ENCODE measurements around the gene PRM1. TPM values are rescaled to one million over a fixed set of nuclear protein-coding genes. Genes with fewer than 3 reads are reported as not detected.
A peak's percentile ranks its signal among the peaks of the same experiment; 100 is the strongest.

PRM1 gene
- total RNA-seq, 1 experiment from 2014 or later, result 0.48 TPM

DNA sequence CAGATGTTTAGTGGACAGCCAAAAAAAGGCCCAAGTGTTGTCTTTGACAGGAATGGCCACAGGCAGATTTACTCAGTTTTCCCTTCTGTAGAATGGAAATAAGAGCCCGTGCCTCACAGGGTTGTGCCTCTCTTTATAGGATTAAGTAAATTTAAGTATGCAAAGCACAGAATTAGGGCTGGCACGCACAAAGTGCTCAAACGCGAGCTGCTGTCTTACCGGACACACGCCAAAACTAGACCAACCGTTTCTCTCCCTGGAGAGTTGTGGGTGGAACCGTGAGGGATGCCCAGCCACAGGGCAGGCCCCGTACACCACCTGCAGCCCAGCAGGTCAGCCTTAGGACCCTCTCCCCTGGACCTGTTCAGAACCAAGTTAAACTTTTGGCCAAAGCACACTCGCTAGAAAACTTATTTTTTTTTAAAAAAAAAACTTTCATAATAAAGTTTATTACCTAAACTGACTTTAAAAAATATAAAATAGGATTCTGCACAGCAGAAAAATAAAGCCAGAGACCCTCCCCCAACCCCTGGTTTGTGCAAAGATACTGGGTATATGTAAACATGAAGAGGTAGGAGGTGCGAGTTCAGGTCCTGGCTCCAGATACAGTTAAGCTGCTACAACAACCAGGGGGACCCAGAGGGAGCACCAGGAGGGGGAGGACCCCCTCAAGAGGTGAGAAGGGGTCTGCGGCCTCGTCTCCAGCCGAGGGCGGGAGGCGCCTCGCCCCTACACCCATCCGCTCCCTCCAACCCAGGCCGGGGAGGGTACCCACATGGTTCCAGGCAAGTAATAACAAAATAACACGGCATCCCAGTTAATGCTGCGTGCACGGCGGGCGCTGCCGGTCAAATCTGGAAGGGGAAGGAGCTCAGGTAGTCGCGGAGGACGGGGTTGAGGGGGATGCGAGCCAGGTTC, 26.9 kb downstream of the PRM1 start:
- ChIA-PET POLR2A (interaction anchor here (0.7 to 3.0 kb wide), 7 partner anchors 15 to 305 kb away, joined by 3 to 27 read pairs (median 4); partner anchors contain the start of gene TNP2), CTCF (interaction anchor here (0.7 to 5.1 kb wide), 18 partner anchors 8 to 301 kb away, joined by 3 to 104 read pairs (median 7); partner anchors contain the start of gene PRM2)
- no peak for ATAC-seq
- Mint-ChIP-seq H3K36me3 (peaks cover 19% of the 10 kb centered on the region), H3K4me1 (peaks cover 38% of the 10 kb centered on the region), H3K27me3 (ENCODE audit: low read depth) (no peaks in the 10 kb centered on the region), H3K27ac (peak overlapping the region; percentile 84; the same call in 1 of the 2 replicates), H3K9me3 (no peaks in the 10 kb centered on the region), H3K4me3 (peak overlapping the region; percentile 77)
- TF ChIP-seq, protein P1, sequence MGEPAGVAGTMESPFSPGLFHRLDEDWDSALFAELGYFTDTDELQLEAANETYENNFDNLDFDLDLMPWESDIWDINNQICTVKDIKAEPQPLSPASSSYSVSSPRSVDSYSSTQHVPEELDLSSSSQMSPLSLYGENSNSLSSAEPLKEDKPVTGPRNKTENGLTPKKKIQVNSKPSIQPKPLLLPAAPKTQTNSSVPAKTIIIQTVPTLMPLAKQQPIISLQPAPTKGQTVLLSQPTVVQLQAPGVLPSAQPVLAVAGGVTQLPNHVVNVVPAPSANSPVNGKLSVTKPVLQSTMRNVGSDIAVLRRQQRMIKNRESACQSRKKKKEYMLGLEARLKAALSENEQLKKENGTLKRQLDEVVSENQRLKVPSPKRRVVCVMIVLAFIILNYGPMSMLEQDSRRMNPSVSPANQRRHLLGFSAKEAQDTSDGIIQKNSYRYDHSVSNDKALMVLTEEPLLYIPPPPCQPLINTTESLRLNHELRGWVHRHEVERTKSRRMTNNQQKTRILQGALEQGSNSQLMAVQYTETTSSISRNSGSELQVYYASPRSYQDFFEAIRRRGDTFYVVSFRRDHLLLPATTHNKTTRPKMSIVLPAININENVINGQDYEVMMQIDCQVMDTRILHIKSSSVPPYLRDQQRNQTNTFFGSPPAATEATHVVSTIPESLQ (CRISPR knock-in tag; IDR thresholded peaks at IDR 0.05), result no peak
- 0 out of 2 replicates have a peak, but pooled peaks have one; percentile 9 for TF ChIP-seq ZNF263 (CRISPR knock-in tag; IDR thresholded peaks at IDR 0.05; ENCODE audit: low read depth)
- TF ChIP-seq, protein P2, sequence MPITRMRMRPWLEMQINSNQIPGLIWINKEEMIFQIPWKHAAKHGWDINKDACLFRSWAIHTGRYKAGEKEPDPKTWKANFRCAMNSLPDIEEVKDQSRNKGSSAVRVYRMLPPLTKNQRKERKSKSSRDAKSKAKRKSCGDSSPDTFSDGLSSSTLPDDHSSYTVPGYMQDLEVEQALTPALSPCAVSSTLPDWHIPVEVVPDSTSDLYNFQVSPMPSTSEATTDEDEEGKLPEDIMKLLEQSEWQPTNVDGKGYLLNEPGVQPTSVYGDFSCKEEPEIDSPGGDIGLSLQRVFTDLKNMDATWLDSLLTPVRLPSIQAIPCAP (CRISPR knock-in tag; IDR thresholded peaks at IDR 0.05), result no peak
- TF ChIP-seq RELA (CRISPR knock-in tag; IDR thresholded peaks at IDR 0.05; ENCODE audit: borderline replicate concordance), result no peak
- 0 out of 2 replicates have a peak, but pooled peaks have one; percentile 23 for TF ChIP-seq ZNF219 (CRISPR knock-in tag; IDR thresholded peaks at IDR 0.05; ENCODE audit: borderline replicate concordance)
- 0 out of 2 replicates have a peak, but pooled peaks have one; percentile 38 for TF ChIP-seq TEAD1 (CRISPR knock-in tag; IDR thresholded peaks at IDR 0.05)
- TF ChIP-seq, protein P3, sequence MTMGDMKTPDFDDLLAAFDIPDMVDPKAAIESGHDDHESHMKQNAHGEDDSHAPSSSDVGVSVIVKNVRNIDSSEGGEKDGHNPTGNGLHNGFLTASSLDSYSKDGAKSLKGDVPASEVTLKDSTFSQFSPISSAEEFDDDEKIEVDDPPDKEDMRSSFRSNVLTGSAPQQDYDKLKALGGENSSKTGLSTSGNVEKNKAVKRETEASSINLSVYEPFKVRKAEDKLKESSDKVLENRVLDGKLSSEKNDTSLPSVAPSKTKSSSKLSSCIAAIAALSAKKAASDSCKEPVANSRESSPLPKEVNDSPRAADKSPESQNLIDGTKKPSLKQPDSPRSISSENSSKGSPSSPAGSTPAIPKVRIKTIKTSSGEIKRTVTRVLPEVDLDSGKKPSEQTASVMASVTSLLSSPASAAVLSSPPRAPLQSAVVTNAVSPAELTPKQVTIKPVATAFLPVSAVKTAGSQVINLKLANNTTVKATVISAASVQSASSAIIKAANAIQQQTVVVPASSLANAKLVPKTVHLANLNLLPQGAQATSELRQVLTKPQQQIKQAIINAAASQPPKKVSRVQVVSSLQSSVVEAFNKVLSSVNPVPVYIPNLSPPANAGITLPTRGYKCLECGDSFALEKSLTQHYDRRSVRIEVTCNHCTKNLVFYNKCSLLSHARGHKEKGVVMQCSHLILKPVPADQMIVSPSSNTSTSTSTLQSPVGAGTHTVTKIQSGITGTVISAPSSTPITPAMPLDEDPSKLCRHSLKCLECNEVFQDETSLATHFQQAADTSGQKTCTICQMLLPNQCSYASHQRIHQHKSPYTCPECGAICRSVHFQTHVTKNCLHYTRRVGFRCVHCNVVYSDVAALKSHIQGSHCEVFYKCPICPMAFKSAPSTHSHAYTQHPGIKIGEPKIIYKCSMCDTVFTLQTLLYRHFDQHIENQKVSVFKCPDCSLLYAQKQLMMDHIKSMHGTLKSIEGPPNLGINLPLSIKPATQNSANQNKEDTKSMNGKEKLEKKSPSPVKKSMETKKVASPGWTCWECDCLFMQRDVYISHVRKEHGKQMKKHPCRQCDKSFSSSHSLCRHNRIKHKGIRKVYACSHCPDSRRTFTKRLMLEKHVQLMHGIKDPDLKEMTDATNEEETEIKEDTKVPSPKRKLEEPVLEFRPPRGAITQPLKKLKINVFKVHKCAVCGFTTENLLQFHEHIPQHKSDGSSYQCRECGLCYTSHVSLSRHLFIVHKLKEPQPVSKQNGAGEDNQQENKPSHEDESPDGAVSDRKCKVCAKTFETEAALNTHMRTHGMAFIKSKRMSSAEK (CRISPR knock-in tag; IDR thresholded peaks at IDR 0.05; ENCODE audit: borderline replicate concordance), result no peak
- TF ChIP-seq ESRRA (CRISPR knock-in tag; IDR thresholded peaks at IDR 0.05; ENCODE audit: borderline replicate concordance), result no peak
- DNase-seq (ENCODE audit: low spot score), result no peak

DNA sequence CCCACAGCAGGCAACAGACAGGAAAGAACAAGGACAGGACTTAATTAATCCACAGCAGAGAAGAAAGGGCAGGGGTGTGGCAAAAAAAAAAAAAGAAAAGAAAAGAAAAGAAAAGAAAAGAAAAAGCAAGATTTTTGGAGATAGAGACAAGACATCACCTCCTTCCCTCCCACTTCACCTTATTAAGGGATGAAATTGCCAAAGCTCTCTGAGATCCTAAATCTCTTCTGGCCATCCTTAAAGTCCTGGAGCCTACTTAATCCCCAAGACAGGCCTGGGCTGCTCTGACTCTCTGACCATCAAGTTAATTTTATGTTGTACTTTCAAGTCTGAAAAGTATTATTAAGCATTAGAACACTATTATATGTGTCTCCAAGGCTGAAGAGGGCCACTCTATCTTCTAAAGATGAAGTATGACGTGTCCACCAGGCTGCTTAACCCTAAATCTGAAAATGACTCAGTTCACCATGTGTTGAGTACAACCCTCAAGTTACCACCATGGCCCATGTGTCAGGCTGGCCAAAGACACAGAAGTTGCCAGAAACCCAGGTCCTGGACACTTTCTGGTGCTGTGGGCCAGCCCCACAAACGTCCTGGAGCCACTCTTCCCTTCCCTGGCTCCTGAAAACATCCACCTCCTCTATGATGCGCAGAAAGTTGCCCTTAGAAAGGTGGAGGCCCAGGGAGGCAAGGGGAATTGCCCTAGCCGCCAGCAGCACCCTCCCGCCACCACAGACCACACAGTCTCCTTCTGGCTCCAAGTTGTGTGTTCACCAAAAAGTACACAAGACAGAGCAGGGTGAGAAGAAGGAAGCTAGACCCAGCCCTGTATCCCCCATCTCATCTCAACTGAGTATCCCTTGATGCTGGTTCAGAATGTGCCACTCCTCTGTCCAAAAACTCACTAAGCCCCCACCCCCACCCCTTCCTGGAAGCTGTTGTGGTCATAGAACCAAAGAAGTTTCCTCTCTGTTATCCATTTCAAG, 27.8 kb downstream of the PRM1 start:
- Mint-ChIP-seq H3K4me3 (peak overlapping the region; percentile 77), H3K9me3 (no peaks in the 10 kb centered on the region), H3K27ac (peak overlapping the region; percentile 84), H3K36me3 (peaks cover 19% of the 10 kb centered on the region), H3K27me3 (ENCODE audit: low read depth) (no peaks in the 10 kb centered on the region), H3K4me1 (peaks cover 41% of the 10 kb centered on the region)
- no peak for TF ChIP-seq ZNF423 (CRISPR knock-in tag; IDR thresholded peaks at IDR 0.05)
- TF ChIP-seq, protein P4, sequence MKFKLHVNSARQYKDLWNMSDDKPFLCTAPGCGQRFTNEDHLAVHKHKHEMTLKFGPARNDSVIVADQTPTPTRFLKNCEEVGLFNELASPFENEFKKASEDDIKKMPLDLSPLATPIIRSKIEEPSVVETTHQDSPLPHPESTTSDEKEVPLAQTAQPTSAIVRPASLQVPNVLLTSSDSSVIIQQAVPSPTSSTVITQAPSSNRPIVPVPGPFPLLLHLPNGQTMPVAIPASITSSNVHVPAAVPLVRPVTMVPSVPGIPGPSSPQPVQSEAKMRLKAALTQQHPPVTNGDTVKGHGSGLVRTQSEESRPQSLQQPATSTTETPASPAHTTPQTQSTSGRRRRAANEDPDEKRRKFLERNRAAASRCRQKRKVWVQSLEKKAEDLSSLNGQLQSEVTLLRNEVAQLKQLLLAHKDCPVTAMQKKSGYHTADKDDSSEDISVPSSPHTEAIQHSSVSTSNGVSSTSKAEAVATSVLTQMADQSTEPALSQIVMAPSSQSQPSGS (CRISPR knock-in tag; IDR thresholded peaks at IDR 0.05; ENCODE audit: borderline replicate concordance, low read depth), result no peak
- TF ChIP-seq ETV6 (CRISPR knock-in tag; IDR thresholded peaks at IDR 0.05), result no peak
- no peak for TF ChIP-seq NFYB (CRISPR knock-in tag; conservative IDR thresholded peaks at IDR 0.05; ENCODE audit: low read depth)
- TF ChIP-seq SMAD3 (CRISPR knock-in tag; IDR thresholded peaks at IDR 0.05; ENCODE audit: borderline replicate concordance), result no peak
- ChIA-PET CTCF (interaction anchor here (1.9 kb wide), 1 partner anchor 103 kb away, joined by 9 read pairs; no protein-coding TSS in a partner anchor), POLR2A (interaction anchor here (0.8 to 1.0 kb wide), 2 partner anchors 16 to 304 kb away, joined by 3 to 4 read pairs; partner anchors contain the start of gene TNP2)
- ATAC-seq, result no peak
- DNase-seq (ENCODE audit: low spot score), result no peak

All from WTC11 (cell line).